ENCODE data around the gene ZNF778.

ZNF778 gene

GRCh38 chr16:89217388-89218191 lies at the start of gene ZNF778:
ZNF778 (plus strand) TSS chr16:89217703; CDS start chr16:89221128, 3,425 bp downstream.
- FAIRE-seq: no peak

- FAIRE-seq: no peak
Observed at GRCh38 chr16:89168381-89169189, 48.9 kb upstream of the ZNF778 start.

- no peak for FAIRE-seq
Observed at GRCh38 chr16:89169778-89170177, 47.7 kb upstream of the ZNF778 start.

- FAIRE-seq: no peak
Observed at GRCh38 chr16:89170346-89171215, 46.9 kb upstream of the ZNF778 start.

- no peak for FAIRE-seq
Observed at GRCh38 chr16:89171216-89172170, 46.0 kb upstream of the ZNF778 start, which contains the start of gene CDH15. CDH15 (plus strand) TSS chr16:89171748; CDS start chr16:89171832, 84 bp downstream.

GRCh38 chr16:89172171-89172527 lies 45.4 kb upstream of the ZNF778 start:
- no peak for FAIRE-seq

- no peak for FAIRE-seq
Observed at GRCh38 chr16:89172528-89173173, 44.9 kb upstream of the ZNF778 start.

- no peak for FAIRE-seq
Observed at GRCh38 chr16:89173174-89173921, 44.2 kb upstream of the ZNF778 start.

GRCh38 chr16:89174055-89174827 lies 43.3 kb upstream of the ZNF778 start:
- no peak for FAIRE-seq

- FAIRE-seq: no peak
Observed at GRCh38 chr16:89174877-89175276, 42.6 kb upstream of the ZNF778 start.

- FAIRE-seq: no peak
Observed at GRCh38 chr16:89175280-89176146, 42.0 kb upstream of the ZNF778 start.

GRCh38 chr16:89176147-89176690 lies 41.3 kb upstream of the ZNF778 start:
- no peak for FAIRE-seq

GRCh38 chr16:89176717-89177116 lies 40.8 kb upstream of the ZNF778 start:
- no peak for FAIRE-seq

- no peak for FAIRE-seq
Observed at GRCh38 chr16:89177501-89177900, 40.0 kb upstream of the ZNF778 start.

GRCh38 chr16:89178453-89179147 lies 38.9 kb upstream of the ZNF778 start:
- FAIRE-seq: no peak

GRCh38 chr16:89179148-89179484 lies 38.4 kb upstream of the ZNF778 start:
- FAIRE-seq: no peak

GRCh38 chr16:89179656-89180315 lies 37.7 kb upstream of the ZNF778 start:
- no peak for FAIRE-seq
